Muscle layer of duodenum (tissue), 2 donors: ENCODE data around the gene PIGBOS1.
"Not testable (repeated sequence)": the region's sequence is repeated elsewhere in the genome, so short reads cannot be mapped to it uniquely, and the experiment has no call there.

ENCODE experiments used
- H3K27ac ChIP-seq: one replicate; pipeline ENCODE4 v1.7.0; 2013; ENCODE audit warnings: mild to moderate bottlenecking, low read length
- H3K27me3 ChIP-seq: one replicate; pipeline ENCODE4 v1.7.0; 2013; ENCODE audit warnings: low read depth, mild to moderate bottlenecking, control low read depth, low read length
- H3K36me3 ChIP-seq, 2 donors: one replicate each; pipeline ENCODE4 v1.7.0; 2013; ENCODE audit warnings: low read length in 2 of 2, control low read depth in 1 of 2, mild to moderate bottlenecking in 1 of 2; ENCODE audit not compliant: insufficient read depth in 2 of 2, control insufficient read depth in 1 of 2
- H3K4me1 ChIP-seq, 2 donors: one replicate each; pipeline ENCODE4 v1.7.0; 2013; ENCODE audit warnings: low read length in 2 of 2, mild to moderate bottlenecking in 2 of 2, control low read depth in 1 of 2, moderate library complexity in 1 of 2; ENCODE audit not compliant: insufficient read depth in 2 of 2, control insufficient read depth in 1 of 2
- H3K4me3 ChIP-seq, 2 donors: one replicate each; pipeline ENCODE4 v1.7.0; 2013; ENCODE audit warnings: low read length in 2 of 2, low read depth in 1 of 2, mild to moderate bottlenecking in 1 of 2
- H3K9me3 ChIP-seq, 2 donors: one replicate each; pipeline ENCODE4 v1.7.0; 2013; ENCODE audit warnings: low read length in 2 of 2, control low read depth in 1 of 2, mild to moderate bottlenecking in 1 of 2; ENCODE audit not compliant: control insufficient read depth in 1 of 2
- donor health status: healthy.

PIGBOS1 gene

DNA sequence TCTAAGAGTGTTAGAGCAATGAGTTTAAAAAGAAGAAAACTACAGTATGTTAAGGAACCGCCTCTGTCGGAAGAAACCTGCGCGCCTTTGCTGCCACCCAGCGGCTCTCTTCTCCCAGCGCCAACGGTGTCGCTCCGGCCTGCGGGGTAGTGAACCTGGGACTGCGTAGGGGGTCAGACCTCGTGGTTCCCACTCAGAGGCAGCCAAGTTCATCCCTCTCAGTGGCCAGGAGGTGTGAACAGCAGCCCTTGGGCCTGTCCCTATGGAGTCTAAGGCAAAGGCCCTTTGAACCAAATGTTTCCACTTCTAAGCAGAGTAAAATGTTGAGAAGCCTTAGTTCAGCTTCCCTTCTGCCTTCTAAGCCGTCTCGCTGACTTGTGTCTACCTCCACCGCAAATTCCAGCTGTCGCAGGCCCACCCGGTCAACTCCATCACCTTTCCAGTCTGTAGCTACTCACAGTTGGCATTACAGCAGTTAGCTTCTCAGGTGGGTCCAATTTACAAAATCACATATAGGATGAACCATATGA is 28.3 kb downstream of the PIGBOS1 start:
- Histone ChIP-seq H3K27me3 (no peaks in the 10 kb centered on the region), H3K9me3 (no peaks in the 10 kb centered on the region), H3K4me1 (no peaks in the 10 kb centered on the region), H3K4me3 (peak overlapping the region; percentile 90), H3K36me3 (peaks cover 0 to 4% of the 10 kb centered on the region in 2 donors), H3K27ac (peak overlapping the region; percentile 64)

- no peaks in the 10 kb centered on the region for H3K4me1 ChIP-seq
- H3K27ac ChIP-seq = peak within 1 kb of the TSS; percentile 64
- H3K9me3 ChIP-seq = no peaks in the 10 kb centered on the region
- no peaks in the 10 kb centered on the region for H3K27me3 ChIP-seq
- H3K36me3 ChIP-seq = peaks cover 0 to 4% of the 10 kb centered on the region in 2 donors
- H3K4me3 ChIP-seq = peak within 1 kb of the TSS; percentile 90
Observed at GRCh38 chr15:55289746-55290527, 29.0 kb downstream of the PIGBOS1 start, which contains the start of gene RAB27A. Gene RAB27A (minus strand): TSS chr15:55289813. CDS start chr15:55234934, 54,879 bp downstream.

DNA sequence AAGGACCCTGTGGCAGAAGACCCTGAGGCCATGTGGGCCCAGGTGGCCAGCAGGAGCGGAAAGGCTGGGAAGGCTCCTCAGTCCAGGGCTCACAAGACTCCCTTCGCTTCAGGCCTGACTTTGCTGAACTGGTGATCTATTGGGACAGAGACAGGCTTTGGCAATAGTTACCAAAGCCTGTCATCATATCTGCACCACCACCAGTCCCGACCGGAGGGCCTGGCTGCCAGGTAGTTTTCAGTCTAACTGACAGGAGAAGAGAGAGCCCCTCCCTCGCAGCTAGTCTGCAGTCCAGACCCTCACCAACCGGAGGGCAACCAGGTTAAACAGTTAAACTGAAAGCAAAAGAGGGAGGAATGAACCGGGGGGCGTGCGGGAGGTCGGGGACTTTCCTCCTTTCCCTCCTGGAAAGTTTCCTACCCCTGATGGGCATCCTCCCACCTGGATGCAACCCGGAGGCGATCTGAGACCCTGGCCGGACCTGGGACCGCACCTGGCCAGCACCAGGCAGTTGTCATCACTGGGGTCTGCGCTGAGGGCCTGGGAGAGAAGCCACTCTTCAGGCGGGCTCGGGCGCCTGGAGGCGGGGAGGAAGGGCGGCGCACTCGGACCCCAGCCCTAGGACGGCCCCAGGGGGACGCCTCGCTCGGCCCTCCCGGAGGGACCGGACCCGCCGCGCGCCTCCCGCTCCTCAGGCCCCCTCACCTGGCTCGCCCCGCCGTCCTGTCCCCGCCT is 29.7 kb downstream of the PIGBOS1 start:
- no peaks in the 10 kb centered on the region for H3K9me3 ChIP-seq
- peak overlapping the region; percentile 90 for H3K4me3 ChIP-seq
- no peaks in the 10 kb centered on the region for H3K4me1 ChIP-seq
- H3K27me3 ChIP-seq = no peaks in the 10 kb centered on the region
- peak overlapping the region; percentile 64 for H3K27ac ChIP-seq
- H3K36me3 ChIP-seq = peaks cover 0 to 4% of the 10 kb centered on the region in 2 donors

- Histone ChIP-seq H3K4me3 (peak overlapping the region; percentile 90), H3K9me3 (no peaks in the 10 kb centered on the region), H3K36me3 (peaks cover 0 to 4% of the 10 kb centered on the region in 2 donors), H3K27ac (peak overlapping the region; percentile 64), H3K4me1 (no peaks in the 10 kb centered on the region), H3K27me3 (no peaks in the 10 kb centered on the region)
Observed at GRCh38 chr15:55288006-55288717, 30.8 kb downstream of the PIGBOS1 start.

GRCh38 chr15:55286442-55287189 is 32.3 kb downstream of the PIGBOS1 start:
- not testable (repeated sequence) for H3K9me3 ChIP-seq, H3K4me1 ChIP-seq, H3K36me3 ChIP-seq, H3K4me3 ChIP-seq, H3K27me3 ChIP-seq, H3K27ac ChIP-seq

DNA sequence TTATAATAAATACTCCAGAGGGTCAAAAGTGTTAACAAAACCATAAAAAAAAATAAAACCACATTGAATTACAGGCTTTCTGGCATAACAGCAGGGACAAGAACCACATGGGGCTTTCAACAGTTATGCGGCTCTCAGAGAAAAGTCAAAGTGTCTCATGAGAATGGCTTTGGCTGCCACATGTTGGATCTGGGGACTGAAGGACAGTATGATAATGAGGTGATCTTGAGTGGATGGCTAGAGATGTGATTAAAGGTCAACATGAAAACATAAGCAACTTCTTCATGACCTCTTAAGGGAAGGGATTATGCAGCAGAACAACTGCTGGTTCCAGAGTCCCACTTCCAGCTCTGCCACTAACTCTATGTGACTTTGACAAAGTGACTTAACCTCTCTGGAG is 34.5 kb downstream of the PIGBOS1 start:
- H3K4me1 ChIP-seq = peaks cover 0 to 7% of the 10 kb centered on the region in 2 donors

GRCh38 chr15:55283379-55284147 is 35.4 kb downstream of the PIGBOS1 start:
- Histone ChIP-seq H3K4me3 (no peak overlapping the region), H3K9me3 (no peaks in the 10 kb centered on the region), H3K27me3 (no peaks in the 10 kb centered on the region), H3K27ac (peak overlapping the region; percentile 6), H3K4me1 (peaks cover 0 to 10% of the 10 kb centered on the region in 2 donors), H3K36me3 (no peaks in the 10 kb centered on the region)

More for the DNA sequence above, 34.5 kb downstream of the PIGBOS1 start:
- Histone ChIP-seq H3K4me3 (no peak overlapping the region), H3K27ac (no peak overlapping the region), H3K9me3 (no peaks in the 10 kb centered on the region), H3K27me3 (no peaks in the 10 kb centered on the region), H3K36me3 (no peaks in the 10 kb centered on the region)

GRCh38 chr15:55282284-55282833 is 36.6 kb downstream of the PIGBOS1 start:
- H3K9me3 ChIP-seq = no peaks in the 10 kb centered on the region
- no peak overlapping the region for H3K4me3 ChIP-seq
- peak overlapping the region; percentile 6 for H3K27ac ChIP-seq
- H3K27me3 ChIP-seq = no peaks in the 10 kb centered on the region
- no peaks in the 10 kb centered on the region for H3K36me3 ChIP-seq
- peaks cover 0 to 14% of the 10 kb centered on the region in 2 donors for H3K4me1 ChIP-seq

GRCh38 chr15:55281517-55282228 is 37.2 kb downstream of the PIGBOS1 start:
- peaks cover 0 to 14% of the 10 kb centered on the region in 2 donors for H3K4me1 ChIP-seq
- no peak overlapping the region for H3K27ac ChIP-seq
- H3K36me3 ChIP-seq = no peaks in the 10 kb centered on the region
- H3K9me3 ChIP-seq = no peaks in the 10 kb centered on the region
- H3K27me3 ChIP-seq = no peaks in the 10 kb centered on the region
- H3K4me3 ChIP-seq = no peak overlapping the region
